Tibial nerve (tissue), 4 donors: ENCODE data around the gene PTPRG. TPM values are rescaled to one million over a fixed set of nuclear protein-coding genes. Genes with fewer than 3 reads are reported as not detected.

Experiments used
- DNase-seq, 2 donors: peaks; one replicate each; pipeline ENCODE4 v3.0.0-alpha.2; 2019; ENCODE audit warnings: low spot score in 2 of 2
- H3K27ac ChIP-seq, 4 donors: fragments of 200-600 bp; sonication (generic) in 3 of 4; one replicate each; pipeline ENCODE4 v1.5.1; 2017 to 2019; ENCODE audit warnings: mild to moderate bottlenecking in 1 of 4
- H3K27me3 ChIP-seq, 2 donors: fragments of 200-600 bp; sonication (generic) in 1 of 2; one replicate each; pipeline versions ENCODE4 v1.5.1 to v1.6.0; 2017 to 2019
- H3K36me3 ChIP-seq, 3 donors: fragments of 200-600 bp; sonication (generic); one replicate each; pipeline ENCODE4 v1.5.1; 2018 to 2019
- H3K4me1 ChIP-seq, 4 donors: fragments of 200-600 bp; sonication (generic) in 3 of 4; one replicate each; pipeline ENCODE4 v1.5.1; 2017 to 2019
- H3K4me3 ChIP-seq, 4 donors: fragments of 200-600 bp; sonication (generic) in 3 of 4; one replicate each; pipeline ENCODE4 v1.5.1; 2017 to 2019; ENCODE audit warnings: mild to moderate bottlenecking in 1 of 4, moderate library complexity in 1 of 4
- H3K9me3 ChIP-seq, 4 donors: fragments of 200-600 bp; sonication (generic) in 3 of 4; one replicate each; pipeline ENCODE4 v1.5.1; 2017 to 2019
- CTCF ChIP-seq, 5 experiments: fragments of 200-600 bp in 3 of 5; fragments of 450-650 bp in 2 of 5; sonication (generic) in 3 of 5; IDR thresholded peaks; one replicate each; pipeline ENCODE4 v1.5.1; 2016 to 2019; ENCODE audit warnings: antibody characterized with exemption in 5 of 5, mild to moderate bottlenecking in 3 of 5, moderate library complexity in 2 of 5
- EP300 ChIP-seq, 2 donors: sonication (generic); formaldehyde crosslinking; IDR thresholded peaks; one replicate each; pipeline ENCODE4 v1.6.1; 2017; ENCODE audit warnings: antibody characterized with exemption in 2 of 2, mild to moderate bottlenecking in 1 of 2
- POLR2A ChIP-seq, 2 donors: fragments of 450-650 bp; IDR thresholded peaks; one replicate each; pipeline ENCODE4 v1.6.1; 2017; ENCODE audit warnings: antibody characterized with exemption in 2 of 2, mild to moderate bottlenecking in 2 of 2, moderate library complexity in 2 of 2
- WGBS, 2 donors: methylation state at CpG; one replicate each; pipeline ENCODE4 v1.1.5; 2018; 5-methylcytosine and 5-hydroxymethylcytosine counted together
- total RNA-seq, 4 donors: library from RNA; depleted of rRNA; stranded (reverse); fragments of >200 nt; gene quantifications; one replicate each; pipeline ENCODE4 v1.1.0, GENCODE V29; 2016

PTPRG gene
- total RNA-seq, 4 donors from 2014 or later, result 112 to 174 (median 121) TPM

- Histone ChIP-seq H3K27ac (no peak overlapping the region), H3K4me3 (no peak overlapping the region), H3K36me3 (no peaks in the 10 kb centered on the region), H3K4me1 (peaks cover 0 to 20% (median 4%) of the 10 kb centered on the region in 4 donors), H3K27me3 (no peaks in the 10 kb centered on the region), H3K9me3 (no peaks in the 10 kb centered on the region)
- no peak for DNase-seq
- 30% methylated on average over 4 of the region's 4 CpGs for WGBS, 2 donors
- TF ChIP-seq EP300 (IDR thresholded peaks at IDR 0.05), result no peak
- no peak for TF ChIP-seq CTCF (IDR thresholded peaks at IDR 0.05)
- no peak for TF ChIP-seq POLR2A (IDR thresholded peaks at IDR 0.05)
These were observed 674.6 kb downstream of the PTPRG start for GRCh38 chr3:62236016-62236415.

DNA sequence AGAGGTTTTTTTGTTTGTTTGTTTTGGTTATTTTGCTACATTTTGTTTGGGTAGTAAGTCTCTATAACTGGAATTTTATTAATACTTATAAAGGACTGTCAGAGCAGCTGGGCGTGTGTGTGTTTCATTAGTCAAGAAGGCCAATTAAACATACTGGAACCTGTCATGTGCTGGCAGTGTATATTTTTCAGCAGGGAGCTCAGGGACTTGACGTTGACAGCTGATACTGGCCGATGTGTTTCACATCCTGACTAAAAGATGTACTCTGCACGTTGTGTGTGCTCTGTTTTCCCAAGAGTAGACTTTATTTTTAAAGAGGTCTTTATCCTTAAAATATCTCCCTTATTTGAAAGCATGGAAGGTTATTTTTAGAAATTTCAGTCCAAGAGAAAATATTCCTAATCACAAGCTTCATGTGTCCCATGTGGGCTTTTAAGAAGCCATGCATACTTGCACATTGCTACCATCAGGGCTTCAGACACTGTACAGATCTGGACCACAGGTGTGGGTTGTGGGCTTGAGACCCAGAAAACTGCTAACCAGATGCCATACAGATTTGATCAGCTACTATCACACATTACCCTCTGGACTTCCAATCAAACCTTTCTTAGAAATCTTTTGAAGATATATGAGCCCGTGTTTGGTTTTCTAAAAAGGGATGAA is 676.0 kb downstream of the PTPRG start:
- peaks cover 0 to 20% (median 4%) of the 10 kb centered on the region in 4 donors for H3K4me1 ChIP-seq
- 55 to 56% methylated on average over 5 of the region's 5 CpGs for WGBS, 2 donors
- TF ChIP-seq POLR2A (IDR thresholded peaks at IDR 0.05), result no peak
- no peak for TF ChIP-seq CTCF (IDR thresholded peaks at IDR 0.05)
- TF ChIP-seq EP300 (IDR thresholded peaks at IDR 0.05), result no peak
- no peak for DNase-seq
- no peaks in the 10 kb centered on the region for H3K36me3 ChIP-seq
- H3K4me3 ChIP-seq, result no peak overlapping the region
- no peaks in the 10 kb centered on the region for H3K27me3 ChIP-seq
- no peaks in the 10 kb centered on the region for H3K9me3 ChIP-seq
- no peak overlapping the region for H3K27ac ChIP-seq

- H3K4me3 ChIP-seq, result no peak overlapping the region
- no peaks in the 10 kb centered on the region for H3K36me3 ChIP-seq
- TF ChIP-seq POLR2A (IDR thresholded peaks at IDR 0.05), result no peak
- TF ChIP-seq CTCF (IDR thresholded peaks at IDR 0.05), result no peak
- TF ChIP-seq EP300 (IDR thresholded peaks at IDR 0.05), result no peak
- H3K27ac ChIP-seq, result no peak overlapping the region
- peaks cover 0 to 20% (median 4%) of the 10 kb centered on the region in 4 donors for H3K4me1 ChIP-seq
- no peaks in the 10 kb centered on the region for H3K27me3 ChIP-seq
- WGBS, 2 donors, result 64 to 70% methylated on average over 5 of the region's 5 CpGs
- H3K9me3 ChIP-seq, result no peaks in the 10 kb centered on the region
- DNase-seq, result no peak
These were observed 676.6 kb downstream of the PTPRG start for GRCh38 chr3:62238003-62238402.

DNA sequence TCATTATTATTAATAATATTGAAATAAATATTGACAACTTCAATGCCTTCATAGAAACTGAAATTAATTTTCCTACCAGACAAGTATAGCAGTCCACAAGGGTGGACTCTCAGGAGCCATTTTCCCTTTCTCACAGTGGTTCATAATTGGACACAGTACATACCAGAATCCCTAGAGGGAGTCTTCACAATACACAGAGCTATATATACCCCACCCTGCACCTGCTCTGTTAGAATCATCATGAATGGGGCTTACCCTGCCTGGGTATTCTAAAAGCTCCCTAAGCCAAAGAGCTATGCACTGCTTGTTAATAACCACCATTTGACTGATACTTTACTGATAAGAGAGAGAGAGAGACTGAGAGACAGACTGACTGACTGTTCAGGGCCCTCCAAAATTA is 677.1 kb downstream of the PTPRG start:
- Histone ChIP-seq H3K9me3 (no peaks in the 10 kb centered on the region), H3K4me3 (no peak overlapping the region), H3K27me3 (no peaks in the 10 kb centered on the region), H3K27ac (no peak overlapping the region), H3K4me1 (peaks cover 0 to 20% (median 4%) of the 10 kb centered on the region in 4 donors), H3K36me3 (no peaks in the 10 kb centered on the region)
- no peak for DNase-seq
- no peak for TF ChIP-seq CTCF (IDR thresholded peaks at IDR 0.05)
- no peak for TF ChIP-seq POLR2A (IDR thresholded peaks at IDR 0.05)
- TF ChIP-seq EP300 (IDR thresholded peaks at IDR 0.05), result no peak

GRCh38 chr3:62241279-62241678 is 679.9 kb downstream of the PTPRG start:
- WGBS, 2 donors, result 82 to 84% methylated on average over 4 of the region's 4 CpGs
- no peak for DNase-seq
- Histone ChIP-seq H3K36me3 (no peaks in the 10 kb centered on the region), H3K4me1 (peaks cover 0 to 17% (median 4%) of the 10 kb centered on the region in 4 donors), H3K9me3 (no peaks in the 10 kb centered on the region), H3K27ac (no peak overlapping the region), H3K27me3 (no peaks in the 10 kb centered on the region), H3K4me3 (no peak overlapping the region)
- no peak for TF ChIP-seq EP300 (IDR thresholded peaks at IDR 0.05)
- TF ChIP-seq POLR2A (IDR thresholded peaks at IDR 0.05), result no peak
- no peak for TF ChIP-seq CTCF (IDR thresholded peaks at IDR 0.05)
